HepG2 (cell line): Measurements from ENCODE around the gene GPN2. TPM values are rescaled to one million over a fixed set of nuclear protein-coding genes. Genes with fewer than 3 reads are reported as not detected.
A peak's percentile ranks its signal among the peaks of the same experiment; 100 is the strongest.

ENCODE experiments used
- ASH2L ChIP-seq: fragments of 300-600, 200-600 bp; sonication (generic); IDR thresholded peaks from 2 replicates; pipeline ENCODE4 v1.7.0; 2017; ENCODE audit warnings: low read depth, mild to moderate bottlenecking, moderate library complexity, mixed read lengths, low read length; ENCODE audit not compliant: insufficient read length
- BRF2 ChIP-seq: sonication (generic); formaldehyde crosslinking; IDR thresholded peaks from 2 replicates; pipeline ENCODE4 v1.8.1; 2022; ENCODE audit warnings: mild to moderate bottlenecking, missing genetic modification reagents
- ELF4 ChIP-seq: sonication (generic); formaldehyde crosslinking; IDR thresholded peaks from 2 replicates; pipeline ENCODE4 v1.5.0; 2020; ENCODE audit warnings: missing genetic modification reagents, mild to moderate bottlenecking, moderate library complexity, borderline replicate concordance
- GPN1 ChIP-seq: sonication (generic); formaldehyde crosslinking; IDR thresholded peaks from 2 replicates; pipeline ENCODE4 v1.5.1; 2020; ENCODE audit warnings: missing genetic modification reagents, borderline replicate concordance
- KAT2B ChIP-seq: fragments of 150-350 bp; IDR thresholded peaks from 2 replicates; pipeline ENCODE4 v1.6.1; 2014; ENCODE audit warnings: low read depth, low read length, borderline replicate concordance
- MAZ ChIP-seq, 2 experiments: sonication (generic) in 1 of 2; formaldehyde crosslinking in 1 of 2; IDR thresholded peaks; 2 replicates each; pipeline versions ENCODE4 v1.5.0 to v1.6.1; 2012 to 2020; ENCODE audit warnings: low read depth in 2 of 2, mild to moderate bottlenecking in 2 of 2, borderline replicate concordance in 1 of 2, improper control_type of control experiment in 1 of 2, low read length in 1 of 2, missing genetic modification reagents in 1 of 2, moderate library complexity in 1 of 2
- POGZ ChIP-seq: sonication (generic); formaldehyde crosslinking; IDR thresholded peaks from 2 replicates; pipeline ENCODE4 v1.4.0; 2020; ENCODE audit warnings: mild to moderate bottlenecking, missing genetic modification reagents
- SOX6 ChIP-seq, 2 experiments: fragments of 450-650 bp in 1 of 2; sonication (generic) in 1 of 2; formaldehyde crosslinking in 1 of 2; IDR thresholded peaks; 2 replicates each; pipeline versions ENCODE4 v1.4.0 to v1.6.1; 2017 to 2020; ENCODE audit warnings: antibody characterized with exemption in 1 of 2, mild to moderate bottlenecking in 1 of 2, missing genetic modification reagents in 1 of 2
- THAP11 ChIP-seq: IDR thresholded peaks from 2 replicates; pipeline ENCODE4 v1.6.1; 2016; ENCODE audit warnings: missing biosample characterization, missing genetic modification reagents
- TIGD3 ChIP-seq: sonication (generic); formaldehyde crosslinking; IDR thresholded peaks from 2 replicates; pipeline ENCODE4 v1.5.1; 2020; ENCODE audit warnings: mild to moderate bottlenecking, missing genetic modification reagents, borderline replicate concordance
- USF2 ChIP-seq, 2 experiments: sonication (generic) in 1 of 2; formaldehyde crosslinking in 1 of 2; IDR thresholded peaks; 2 replicates each; pipeline versions ENCODE4 v1.5.1 to v1.6.1; 2011 to 2020; ENCODE audit warnings: borderline replicate concordance in 1 of 2, low read depth in 1 of 2, low read length in 1 of 2, mild to moderate bottlenecking in 1 of 2, missing genetic modification reagents in 1 of 2, moderate library complexity in 1 of 2
- ZBTB46 ChIP-seq: sonication (generic); formaldehyde crosslinking; IDR thresholded peaks from 2 replicates; pipeline ENCODE4 v1.4.0; 2020; ENCODE audit warnings: mild to moderate bottlenecking, missing genetic modification reagents, borderline replicate concordance
- ZC3H4 ChIP-seq: sonication (generic); formaldehyde crosslinking; IDR thresholded peaks from 2 replicates; pipeline ENCODE4 v1.4.0; 2020; ENCODE audit warnings: missing genetic modification reagents, borderline replicate concordance
- ZMYM4 ChIP-seq: sonication (generic); formaldehyde crosslinking; IDR thresholded peaks from 2 replicates; pipeline ENCODE4 v1.8.1; 2023; ENCODE audit warnings: mild to moderate bottlenecking, missing genetic modification reagents
- ZNF232 ChIP-seq: sonication (generic); formaldehyde crosslinking; IDR thresholded peaks from 2 replicates; pipeline ENCODE4 v1.4.0; 2020; ENCODE audit warnings: missing genetic modification reagents, borderline replicate concordance
- ZNF343 ChIP-seq: sonication (generic); formaldehyde crosslinking; IDR thresholded peaks from 2 replicates; pipeline ENCODE4 v1.4.0; 2020; ENCODE audit warnings: mild to moderate bottlenecking, missing genetic modification reagents
- ZNF672 ChIP-seq: sonication (generic); formaldehyde crosslinking; IDR thresholded peaks from 2 replicates; pipeline ENCODE4 v1.8.1; 2022; ENCODE audit warnings: missing genetic modification reagents
- ZNF747 ChIP-seq: sonication (generic); formaldehyde crosslinking; IDR thresholded peaks from 2 replicates; pipeline ENCODE4 v1.8.1; 2023; ENCODE audit warnings: missing genetic modification reagents, mild to moderate bottlenecking, borderline replicate concordance
- ZNF749 ChIP-seq: sonication (generic); formaldehyde crosslinking; IDR thresholded peaks from 2 replicates; pipeline ENCODE4 v1.8.0; 2022; ENCODE audit warnings: mild to moderate bottlenecking, missing genetic modification reagents, moderate library complexity, borderline replicate concordance
- polyA plus RNA-seq, 8 experiments: library from polyadenylated mRNA; depleted of rRNA in 3 of 8; stranded (reverse) in 7 of 8; unstranded in 1 of 8; fragments of >200 nt; fragmentation: Illumina TruSeq in 4 of 8; extraction: Trizol in 4 of 8; gene quantifications; 2 replicates each; pipeline versions ENCODE4 v1.2.1 to v1.2.3, GENCODE V29; 2011 to 2016; ENCODE audit warnings: low read depth in 4 of 8, missing spikeins in 1 of 8, mixed read lengths in 1 of 8; ENCODE audit not compliant: insufficient read depth in 1 of 8
- total RNA-seq, 5 experiments: library from RNA; depleted of rRNA; stranded (reverse); fragments of >200 nt; fragmentation: Illumina TruSeq; extraction: Trizol; gene quantifications; 2 replicates each; pipeline ENCODE4 v1.2.3, GENCODE V29; 2016; ENCODE audit warnings: low read depth in 1 of 5

GPN2 gene
- total and polyA plus RNA-seq, 2 of the 13 experiments (the other 11 are each of a cell fraction or from before 2014, with no cell fraction given), result 19.3 to 38.9 TPM

GRCh38 chr1:26889551-26890466 is at the start of gene GPN2 (continued):
- no peak for TF ChIP-seq ZBTB46 (CRISPR knock-in tag)
- peak; percentile 12; the same call in 1 of the 2 replicates for TF ChIP-seq POGZ (CRISPR knock-in tag)
- peak; percentile 42; the same call in 1 of the 2 replicates for TF ChIP-seq ZC3H4 (CRISPR knock-in tag)
- peak; percentile 78 for TF ChIP-seq ZMYM4
- TF ChIP-seq THAP11 (CRISPR knock-in tag), result peak; percentile 86
- TF ChIP-seq MAZ (IDR thresholded peaks at IDR 0.05; ENCODE audit: borderline replicate concordance, low read depth, low read length), result no peak
- peak; percentile 89 for TF ChIP-seq MAZ (CRISPR knock-in tag; IDR thresholded peaks at IDR 0.05; ENCODE audit: low read depth)
- TF ChIP-seq ZNF749 (CRISPR knock-in tag), result peak; percentile 90; the same call in 1 of the 2 replicates
- no peak for TF ChIP-seq GPN1 (CRISPR knock-in tag)
- TF ChIP-seq ZNF747 (CRISPR knock-in tag), result peak; percentile 97
- peak; percentile 81; the same call in 1 of the 2 replicates for TF ChIP-seq BRF2 (CRISPR knock-in tag)
- TF ChIP-seq ZNF232, result 0 out of 2 replicates have a peak, but pooled peaks have one; percentile 40
- peak; percentile 90; the same call in 1 of the 2 replicates for TF ChIP-seq ZNF343
- no peak; the same call in 1 of the 2 replicates for TF ChIP-seq ZNF672 (CRISPR knock-in tag)
- TF ChIP-seq KAT2B, result no peak
- no peak for TF ChIP-seq SOX6 (IDR thresholded peaks at IDR 0.05)
- peak; percentile 59; the same call in 1 of the 2 replicates for TF ChIP-seq SOX6 (CRISPR knock-in tag; IDR thresholded peaks at IDR 0.05)
- peak; percentile 84; the same call in 1 of the 2 replicates for TF ChIP-seq ELF4 (CRISPR knock-in tag)
- TF ChIP-seq USF2 (IDR thresholded peaks at IDR 0.05; ENCODE audit: low read depth, low read length), result no peak
- TF ChIP-seq USF2 (CRISPR knock-in tag; IDR thresholded peaks at IDR 0.05; ENCODE audit: borderline replicate concordance), result peak; percentile 59; the same call in 1 of the 2 replicates
- TF ChIP-seq TIGD3 (CRISPR knock-in tag), result peak; percentile 88; the same call in 1 of the 2 replicates
- peak; percentile 84 for TF ChIP-seq ASH2L
